H1 (cell line): ENCODE measurements around the gene OPN1MW3. TPM values are rescaled to one million over a fixed set of nuclear protein-coding genes. Genes with fewer than 3 reads are reported as not detected.

Experiments used
- ATF3 ChIP-seq: IDR thresholded peaks from 2 replicates; pipeline ENCODE4 v1.6.1; 2011; ENCODE audit warnings: low read depth, mild to moderate bottlenecking, low read length; ENCODE audit not compliant: insufficient read depth
- CBX5 ChIP-seq: fragments of 300-800, 300-1000 bp; sonication (generic); IDR thresholded peaks from 2 replicates; pipeline ENCODE4 v1.7.1; 2016; ENCODE audit warnings: antibody characterized with exemption, low read length, low read depth
- CTCF ChIP-seq, 3 experiments: IDR thresholded peaks; 1 replicate in 2 of 3; 2 replicates in 1 of 3; pipeline versions ENCODE4 v1.5.1 to v1.6.1; 2011; ENCODE audit warnings: low read length in 3 of 3, mild to moderate bottlenecking in 3 of 3, inconsistent platforms in 2 of 3, low read depth in 1 of 3, moderate library complexity in 1 of 3; ENCODE audit not compliant: insufficient read depth in 1 of 3; ENCODE audit errors: control extremely low read depth in 1 of 3
- PHF8 ChIP-seq: fragments of 200-600 bp; sonication (generic); conservative IDR thresholded peaks from 2 replicates; pipeline ENCODE4 v1.7.1; 2012; ENCODE audit warnings: low read depth, mild to moderate bottlenecking, inconsistent platforms, low read length, moderate library complexity
- SAP30 ChIP-seq: fragments of 300-600 bp; sonication (generic); IDR thresholded peaks from 2 replicates; pipeline ENCODE4 v1.7.1; 2012; ENCODE audit warnings: low read length, moderate library complexity, mild to moderate bottlenecking, inconsistent platforms; ENCODE audit not compliant: insufficient read depth, insufficient replicate concordance
- polyA plus RNA-seq, 7 experiments: library from polyadenylated mRNA; depleted of rRNA in 3 of 7; stranded (reverse) in 5 of 7; unstranded in 2 of 7; fragments of >200 nt in 5 of 7; fragments of 200-250 nt in 2 of 7; gene quantifications; 1 replicate in 5 of 7; 2 replicates in 1 of 7; 4 replicates in 1 of 7; pipeline versions ENCODE4 v1.2.1 to v1.2.3, GENCODE V29; 2011 to 2013; ENCODE audit warnings: missing spikeins in 2 of 7, mixed read lengths in 2 of 7
- total RNA-seq: library from RNA; stranded (reverse); fragmentation: NEBNext Ultra II Directional; extraction: Animal tissue kit (Norgen Biotek cat#: 25700); gene quantifications from 2 replicates; pipeline ENCODE4 v1.2.1, GENCODE V29; 2021

The OPN1MW3 gene
- total and polyA plus RNA-seq, 2 of the 8 experiments (the other 6 are each of a cell fraction or from before 2014, with no cell fraction given), result not detected

- TF ChIP-seq SAP30 (no peak), CBX5 (no peak), ATF3 (no peak), CTCF (IDR thresholded peaks at IDR 0.05; ENCODE audit: control extremely low read depth in 1 of 3, insufficient read depth in 1 of 3, low read depth in 1 of 3, low read length in 3 of 3) (no peak), PHF8 (no peak)
- TF ChIP-seq, all 59 proteins: peak for 0
These were observed 49.8 kb downstream of the OPN1MW3 start (continued) for GRCh38 chrX:154307202-154307601.
